Endothelial cell of umbilical vein (primary cell): ENCODE data around the gene ADARB2. TPM values are rescaled to one million over a fixed set of nuclear protein-coding genes. Genes with fewer than 3 reads are reported as not detected.

Experiments used
- BruUV-seq: library from RNA; stranded (reverse); fragments of 400-500 nt; replicated peaks from 2 replicates; lab custom pipeline; 2021; lab: Mats Ljungman, UMichigan
- CTCF ChIA-PET: fragments of 300-600, 350-600 bp; sonication (Branson Sonifier 250); formaldehyde crosslinking; loops from one replicate; lab custom pipeline; 2021; ENCODE audit warnings: antibody characterized with exemption, inconsistent platforms; lab: Charles Lee
- POLR2A ChIA-PET: fragments of 300-600, 350-600 bp; sonication (Branson Sonifier 250); formaldehyde crosslinking; loops from one replicate; lab custom pipeline; 2021; ENCODE audit warnings: antibody characterized with exemption, inconsistent platforms; lab: Charles Lee
- DNase-seq: peaks from one replicate; pipeline ENCODE4 v3.0.0-alpha.2; 2011; ENCODE audit warnings: low read depth, low spot score
- FAIRE-seq: peaks from 2 replicates; lab custom pipeline; 2011; peaks lifted over from hg19 to GRCh38; lab: Jason Lieb, UNC
- H2AFZ ChIP-seq: 2 replicates; pipeline ENCODE4 v1.6.0; 2012; ENCODE audit warnings: low read depth, low read length, control low read depth, inconsistent platforms
- H3K27ac ChIP-seq: 2 replicates; pipeline ENCODE4 v1.5.1; 2011; ENCODE audit warnings: low read depth, mild to moderate bottlenecking, control low read depth, low read length, moderate library complexity; ENCODE audit not compliant: insufficient read depth
- H3K27me3 ChIP-seq, 2 experiments: 2 replicates each; pipeline versions ENCODE4 v1.6.0 to v1.6.1; 2011; ENCODE audit warnings: low read length in 2 of 2, mixed read lengths in 1 of 2; ENCODE audit not compliant: control insufficient read depth in 2 of 2, insufficient read depth in 2 of 2
- H3K36me3 ChIP-seq, 2 experiments: 2 replicates in 1 of 2; 3 replicates in 1 of 2; pipeline ENCODE4 v1.5.1; 2011; ENCODE audit warnings: low read length in 2 of 2, mild to moderate bottlenecking in 1 of 2, moderate library complexity in 1 of 2; ENCODE audit not compliant: control insufficient read depth in 2 of 2, insufficient read depth in 2 of 2; ENCODE audit errors: extremely low read depth in 1 of 2
- H3K4me1 ChIP-seq: 3 replicates; pipeline ENCODE4 v1.5.1; 2011; ENCODE audit warnings: mild to moderate bottlenecking, low read length; ENCODE audit not compliant: control insufficient read depth, insufficient read depth; ENCODE audit errors: extremely low read depth
- H3K4me2 ChIP-seq: 2 replicates; pipeline ENCODE4 v1.6.1; 2011; ENCODE audit warnings: low read length, control low read depth, mixed read lengths; ENCODE audit not compliant: insufficient read depth
- H3K4me3 ChIP-seq, 3 experiments: fragments of 200-600 bp in 1 of 3; sonication (generic), shearing (Covaris generic) in 1 of 3; replicated peaks in 1 of 3; 2 replicates each; pipeline ENCODE4 v1.5.1; 2011 to 2016; ENCODE audit warnings: control low read depth in 3 of 3, low read length in 3 of 3, mild to moderate bottlenecking in 2 of 3, inconsistent platforms in 1 of 3, low read depth in 1 of 3, moderate library complexity in 1 of 3; ENCODE audit not compliant: insufficient read depth in 1 of 3
- H3K79me2 ChIP-seq: 2 replicates; pipeline ENCODE4 v1.6.0; 2012; ENCODE audit warnings: low read length, inconsistent platforms; ENCODE audit not compliant: control insufficient read depth, insufficient read depth
- H3K9ac ChIP-seq: replicated peaks from 2 replicates; pipeline ENCODE3; 2011; ENCODE audit warnings: low read length, control low read depth; ENCODE audit not compliant: insufficient read depth; ENCODE audit errors: extremely low read depth
- H3K9me1 ChIP-seq: replicated peaks from 3 replicates; pipeline ENCODE4 v1.6.0; 2011; ENCODE audit warnings: mild to moderate bottlenecking, low read length; ENCODE audit not compliant: control insufficient read depth, insufficient read depth; ENCODE audit errors: extremely low read depth
- H3K9me3 ChIP-seq: replicated peaks from 2 replicates; pipeline ENCODE4 v1.5.1; 2012; ENCODE audit warnings: low read length, inconsistent platforms; ENCODE audit not compliant: control insufficient read depth, insufficient read depth
- H4K20me1 ChIP-seq: replicated peaks from 2 replicates; pipeline ENCODE3; 2011; ENCODE audit warnings: mild to moderate bottlenecking, low read length; ENCODE audit not compliant: control insufficient read depth, insufficient read depth; ENCODE audit errors: extremely low read depth
- CTCF ChIP-seq, 2 donors: IDR thresholded peaks; 1 replicate in 1 of 2; 2 replicates in 1 of 2; pipeline ENCODE4 v1.5.1; 2011; ENCODE audit warnings: low read length in 2 of 2, mild to moderate bottlenecking in 2 of 2, moderate library complexity in 2 of 2, control low read depth in 1 of 2, inconsistent platforms in 1 of 2, low read depth in 1 of 2; ENCODE audit not compliant: insufficient read depth in 1 of 2; ENCODE audit errors: extremely low read depth in 1 of 2
- EZH2 ChIP-seq: IDR thresholded peaks from 2 replicates; pipeline ENCODE4 v1.6.1; 2012; ENCODE audit warnings: borderline replicate concordance, low read depth, mild to moderate bottlenecking, moderate library complexity, low read length, inconsistent platforms; ENCODE audit not compliant: severe bottlenecking
- FOS ChIP-seq: IDR thresholded peaks from 2 replicates; pipeline ENCODE4 v1.6.1; 2011; ENCODE audit warnings: mild to moderate bottlenecking, low read length, moderate library complexity, borderline replicate concordance; ENCODE audit not compliant: insufficient read depth
- GATA2 ChIP-seq: IDR thresholded peaks from 2 replicates; pipeline ENCODE4 v1.7.0; 2011; ENCODE audit warnings: low read depth, mild to moderate bottlenecking, moderate library complexity, mixed read lengths, low read length; ENCODE audit not compliant: insufficient read length, insufficient read depth
- JUN ChIP-seq: IDR thresholded peaks from 2 replicates; pipeline ENCODE4 v1.6.1; 2011; ENCODE audit warnings: borderline replicate concordance, low read depth; ENCODE audit not compliant: insufficient read length, insufficient read depth
- MAX ChIP-seq: IDR thresholded peaks from 2 replicates; pipeline ENCODE4 v1.6.1; 2011; ENCODE audit not compliant: insufficient read depth, insufficient read length
- MYC ChIP-seq: IDR thresholded peaks from one replicate; pipeline ENCODE4 v1.6.1; 2011; ENCODE audit warnings: mild to moderate bottlenecking, low read depth, low read length
- POLR2A ChIP-seq: IDR thresholded peaks from 2 replicates; pipeline ENCODE4 v1.6.1; 2012; ENCODE audit warnings: low read depth, mild to moderate bottlenecking, control low read depth, low read length
- POLR2AphosphoS5 ChIP-seq: IDR thresholded peaks from 2 replicates; pipeline ENCODE4 v1.6.1; 2012; ENCODE audit warnings: low read depth, mild to moderate bottlenecking, control low read depth, low read length, moderate library complexity; ENCODE audit not compliant: insufficient read depth
- dilution Hi-C: fragments of 300-500 bp; cut with MboI; formaldehyde crosslinking; loops from one replicate; pipeline ENCODE4 v1.15.0; 2019; ENCODE audit warnings: low sequenced_read_pairs; ENCODE audit not compliant: extremely low pct_ligation_motif_present
- intact Hi-C: fragments of 100-400 bp; cut with micrococcal nuclease; formaldehyde crosslinking; loops from one replicate; pipeline ENCODE4 v1.10.0; 2022
- polyA plus RNA-seq, 4 experiments: library from polyadenylated mRNA; depleted of rRNA in 3 of 4; stranded (reverse) in 3 of 4; unstranded in 1 of 4; fragments of >200 nt; gene quantifications; 2 replicates each; pipeline versions ENCODE4 v1.2.1 to v1.2.3, GENCODE V29; 2011 to 2012; ENCODE audit warnings: missing spikeins in 1 of 4
- total RNA-seq: library from RNA; stranded (reverse); gene quantifications from 2 replicates; pipeline ENCODE4 v1.2.3, GENCODE V29; 2021

The ADARB2 gene
- total and polyA plus RNA-seq, 2 donors (not counting 3 experiments of a cell fraction or from before 2014, with no cell fraction given), result not detected

- no peak overlapping the region for H3K9ac ChIP-seq
- no peaks in the 10 kb centered on the region for H3K36me3 ChIP-seq
- ChIA-PET CTCF (no interaction called here), POLR2A (no interaction called here)
- H3K4me1 ChIP-seq, result no peaks in the 10 kb centered on the region
- FAIRE-seq (no peak), DNase-seq (no peak)
- H3K4me2 ChIP-seq, result no peak overlapping the region
- no peaks in the 10 kb centered on the region for H3K27me3 ChIP-seq
- intact Hi-C loops (no loop called here), dilution Hi-C loops (no loop called here)
- no peaks in the 10 kb centered on the region for H3K79me2 ChIP-seq
- H3K4me3 ChIP-seq, result no peak overlapping the region
- H3K9me1 ChIP-seq, result no peaks in the 10 kb centered on the region
- no peak overlapping the region for H3K27ac ChIP-seq
- BruUV-seq, result no TSS peak
- peaks cover 8% of the 10 kb centered on the region for H3K9me3 ChIP-seq
- H4K20me1 ChIP-seq, result no peaks in the 10 kb centered on the region
- TF ChIP-seq POLR2AphosphoS5 (no peak), JUN (no peak), POLR2A (no peak), MYC (no peak), GATA2 (no peak), FOS (no peak), MAX (no peak), EZH2 (no peak), CTCF (IDR thresholded peaks at IDR 0.05; ENCODE audit: extremely low read depth in 1 of 2, insufficient read depth in 1 of 2, low read depth in 1 of 2, low read length in 2 of 2) (no peak)
- no peak overlapping the region for H2AFZ ChIP-seq
These were observed 74.8 kb downstream of the ADARB2 start for GRCh38 chr10:1662438-1663025.
